Activated T-cell treated with anti-CD3 and anti-CD28 coated beads, Interleukin-2, amount 50 U/mL, for 24 hours (primary cell): ENCODE results near the gene UROC1.

Source experiments
- DNase-seq: peaks from one replicate; pipeline ENCODE4 v3.0.0-alpha.2; 2020
- H3K27ac Mint-ChIP-seq: 2 replicates; pipeline ENCODE4 v1.8.0; 2020; ENCODE audit warnings: mild to moderate bottlenecking, mixed read lengths
- H3K27me3 Mint-ChIP-seq: 2 replicates; pipeline ENCODE4 v1.8.0; 2020; ENCODE audit warnings: mixed read lengths
- H3K36me3 Mint-ChIP-seq: 2 replicates; pipeline ENCODE4 v1.8.0; 2020; ENCODE audit warnings: low read depth, mixed read lengths
- H3K4me1 Mint-ChIP-seq: 2 replicates; pipeline ENCODE4 v1.8.0; 2020; ENCODE audit warnings: low read depth, mixed read lengths
- H3K4me3 Mint-ChIP-seq: 2 replicates; pipeline ENCODE4 v1.8.0; 2020; ENCODE audit warnings: mild to moderate bottlenecking, moderate library complexity, mixed read lengths
- H3K9me3 Mint-ChIP-seq: 2 replicates; pipeline ENCODE4 v1.8.0; 2020; ENCODE audit warnings: mixed read lengths

Gene UROC1

DNA sequence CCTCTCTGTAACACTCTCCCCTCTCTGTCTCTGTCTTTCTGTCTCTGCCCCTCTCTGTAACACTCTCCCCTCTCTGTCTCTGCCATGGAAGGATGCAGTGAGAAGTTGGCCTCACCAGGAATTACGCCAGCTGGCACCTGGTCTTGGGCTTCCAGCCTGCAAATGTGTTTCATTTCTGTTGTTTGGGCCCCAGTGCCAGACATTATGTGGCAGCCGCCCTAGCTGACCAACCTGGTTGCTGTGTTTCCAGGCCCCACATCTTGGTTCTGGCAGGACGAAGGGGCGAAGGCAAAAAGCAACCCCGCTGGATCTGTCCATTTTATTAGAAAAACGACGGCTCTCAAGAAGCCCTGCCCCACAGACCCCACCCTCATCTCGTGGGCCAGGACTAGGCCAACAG, 36.7 kb downstream of the UROC1 start:
- no peak for DNase-seq
- Mint-ChIP-seq H3K4me3 (no peak overlapping the region), H3K9me3 (no peaks in the 10 kb centered on the region), H3K27ac (no peak overlapping the region), H3K27me3 (no peaks in the 10 kb centered on the region), H3K4me1 (peaks cover 8% of the 10 kb centered on the region), H3K36me3 (no peaks in the 10 kb centered on the region)

DNA sequence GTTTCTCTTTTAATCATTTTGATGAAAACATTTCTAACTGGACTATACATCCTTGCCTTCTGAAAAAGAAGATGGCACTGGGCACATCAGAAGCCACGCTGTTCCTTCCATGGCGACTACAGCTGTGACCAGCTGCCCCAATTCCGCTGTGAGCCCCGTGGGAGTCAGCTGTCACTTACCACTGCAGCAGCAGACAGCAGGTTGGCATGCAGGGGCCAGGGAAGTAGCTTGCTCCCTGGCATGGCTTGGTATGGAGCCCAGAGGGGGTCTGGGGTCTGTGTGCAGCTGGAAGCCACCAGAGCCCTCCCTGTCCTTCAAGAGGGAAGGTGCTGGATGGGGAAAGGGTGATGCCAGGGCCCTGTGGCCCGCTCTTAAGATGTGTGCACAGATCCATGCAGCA, 37.4 kb downstream of the UROC1 start:
- Mint-ChIP-seq H3K27ac (no peak overlapping the region), H3K9me3 (no peaks in the 10 kb centered on the region), H3K4me3 (no peak overlapping the region), H3K36me3 (no peaks in the 10 kb centered on the region), H3K4me1 (peaks cover 8% of the 10 kb centered on the region), H3K27me3 (no peaks in the 10 kb centered on the region)
- no peak for DNase-seq

DNA sequence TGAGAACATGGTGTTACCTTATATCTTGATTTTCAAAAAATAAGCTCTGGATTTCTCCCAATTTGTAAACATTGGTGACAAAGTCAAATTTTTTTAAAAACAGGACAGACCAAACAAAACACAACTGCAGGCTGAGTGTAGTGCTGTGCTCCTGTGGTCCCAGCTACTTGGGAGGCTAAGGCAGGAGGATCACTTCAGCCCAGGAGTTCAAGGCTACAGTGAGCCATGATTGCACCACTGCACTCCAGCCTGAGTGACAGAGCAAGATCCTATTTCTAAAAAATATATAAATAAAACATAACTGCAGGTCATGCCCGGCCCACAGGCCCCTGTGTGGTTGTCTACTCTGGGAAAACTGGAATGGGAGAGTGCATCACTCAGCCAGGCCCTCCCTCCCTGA, 37.9 kb downstream of the UROC1 start:
- peaks cover 8% of the 10 kb centered on the region for H3K4me1 Mint-ChIP-seq

DNA sequence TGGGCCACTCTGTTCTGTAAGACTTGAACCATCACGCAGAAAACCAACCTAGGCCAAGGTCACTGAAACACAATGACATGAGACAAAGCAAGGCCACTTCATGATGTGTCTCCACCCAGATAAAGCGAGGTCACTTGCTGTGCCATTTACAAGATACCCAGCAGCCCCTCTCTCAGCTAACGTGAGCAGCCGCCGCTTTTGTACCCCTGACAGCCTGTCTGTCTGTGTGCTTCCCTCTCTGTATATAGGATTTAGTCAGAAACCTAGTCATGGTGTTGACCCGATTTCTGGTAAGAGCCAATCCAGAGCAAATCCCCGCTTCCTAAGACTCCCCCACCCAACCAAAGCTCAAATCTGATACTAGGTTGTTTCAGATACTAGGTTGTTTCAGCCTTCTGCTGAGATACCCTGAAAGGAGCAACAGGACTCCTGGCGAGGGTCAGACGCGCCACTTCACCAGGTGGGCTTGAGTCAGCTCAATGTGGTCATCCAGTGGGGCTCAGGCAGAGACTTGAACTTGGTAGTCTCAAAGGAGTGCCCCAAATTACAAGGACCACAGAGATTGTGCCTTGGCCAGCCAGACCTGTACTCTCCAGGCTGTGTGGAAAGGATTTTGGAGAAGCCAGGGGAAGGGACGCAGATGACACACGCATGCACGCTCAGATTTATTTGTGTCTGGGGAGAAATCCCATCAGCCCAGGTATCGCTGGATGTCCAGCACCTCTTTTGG, 38.8 kb downstream of the UROC1 start:
- H3K36me3 Mint-ChIP-seq = peaks cover 9% of the 10 kb centered on the region
- no peak overlapping the region for H3K4me3 Mint-ChIP-seq

More for the DNA sequence above, 37.9 kb downstream of the UROC1 start:
- H3K27me3 Mint-ChIP-seq = no peaks in the 10 kb centered on the region
- no peak overlapping the region for H3K4me3 Mint-ChIP-seq
- H3K9me3 Mint-ChIP-seq = no peaks in the 10 kb centered on the region
- no peak overlapping the region for H3K27ac Mint-ChIP-seq
- H3K36me3 Mint-ChIP-seq = peaks cover 1% of the 10 kb centered on the region
- DNase-seq = no peak

DNA sequence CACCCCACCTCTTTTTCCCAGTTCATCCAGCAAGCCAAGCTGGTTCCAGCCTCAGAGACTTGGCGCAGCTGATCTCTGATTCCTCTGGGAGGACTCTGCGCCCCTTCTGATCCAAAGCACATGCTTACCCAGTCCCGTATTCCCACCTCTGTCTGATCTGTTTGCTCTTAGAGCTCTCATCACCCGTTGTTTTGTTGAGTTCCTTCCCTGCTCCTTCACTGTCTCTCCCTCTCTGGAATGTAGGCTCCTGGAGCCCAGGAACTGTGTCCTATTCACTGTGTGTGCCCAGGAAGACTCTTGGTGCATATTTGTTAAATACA, 40.6 kb downstream of the UROC1 start:
- H3K36me3 Mint-ChIP-seq = peaks cover 26% of the 10 kb centered on the region
- peak overlapping the region; percentile 67 for H3K27ac Mint-ChIP-seq
- no peaks in the 10 kb centered on the region for H3K27me3 Mint-ChIP-seq
- H3K4me1 Mint-ChIP-seq = peaks cover 33% of the 10 kb centered on the region
- DNase-seq = no peak
- H3K4me3 Mint-ChIP-seq = peak overlapping the region; percentile 57
- no peaks in the 10 kb centered on the region for H3K9me3 Mint-ChIP-seq

More for the DNA sequence above, 38.8 kb downstream of the UROC1 start:
- peaks cover 15% of the 10 kb centered on the region for H3K4me1 Mint-ChIP-seq
- no peak for DNase-seq
- H3K27ac Mint-ChIP-seq = no peak overlapping the region
- no peaks in the 10 kb centered on the region for H3K27me3 Mint-ChIP-seq
- no peaks in the 10 kb centered on the region for H3K9me3 Mint-ChIP-seq

DNA sequence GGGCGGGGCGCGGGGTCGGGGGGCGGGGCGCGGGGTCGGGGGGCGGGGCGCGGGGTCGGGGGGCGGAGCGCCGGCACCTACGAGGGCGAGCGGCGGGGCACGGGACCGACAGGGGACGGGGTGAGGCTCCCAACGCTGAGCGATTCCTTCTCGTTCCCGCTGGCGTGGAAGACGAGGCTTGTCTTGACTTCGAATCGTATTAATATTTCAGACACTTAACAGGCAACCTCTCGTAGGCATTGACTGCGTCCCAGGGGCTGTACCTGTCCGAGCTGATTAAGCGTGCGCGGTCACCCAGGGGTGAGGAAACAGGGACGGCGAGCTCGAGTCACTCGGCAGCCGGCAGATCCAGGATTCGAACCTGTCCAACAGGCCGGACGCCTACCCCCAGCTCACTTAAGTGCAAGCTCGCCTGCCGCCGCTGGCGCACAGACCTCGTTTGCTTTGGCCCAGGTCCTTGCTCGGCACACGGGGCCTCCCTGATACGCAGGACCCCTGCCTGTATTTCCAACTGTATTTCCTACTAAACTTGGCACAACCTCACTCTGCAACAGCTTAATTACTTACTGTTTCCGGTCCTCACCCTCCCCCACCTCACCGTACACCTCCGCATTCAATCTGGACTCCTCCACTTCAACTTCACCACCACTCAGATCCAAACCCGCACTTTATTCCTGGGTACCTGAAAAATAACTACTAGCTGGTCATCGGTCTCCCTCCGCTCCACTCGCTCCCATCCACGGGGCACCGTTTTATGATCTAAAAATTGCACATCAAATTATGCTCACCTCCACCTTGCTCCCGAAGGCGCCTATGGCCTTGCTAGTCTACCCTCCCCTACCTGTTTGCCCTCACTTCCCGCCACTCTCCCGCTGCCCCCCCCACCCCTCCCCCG, 41.2 kb downstream of the UROC1 start:
- Mint-ChIP-seq H3K36me3 (peaks cover 32% of the 10 kb centered on the region), H3K4me3 (peak overlapping the region; percentile 80), H3K27ac (peak overlapping the region; percentile 87), H3K4me1 (peaks cover 36% of the 10 kb centered on the region), H3K9me3 (no peaks in the 10 kb centered on the region), H3K27me3 (no peaks in the 10 kb centered on the region)
- DNase-seq = peak; percentile 84

DNA sequence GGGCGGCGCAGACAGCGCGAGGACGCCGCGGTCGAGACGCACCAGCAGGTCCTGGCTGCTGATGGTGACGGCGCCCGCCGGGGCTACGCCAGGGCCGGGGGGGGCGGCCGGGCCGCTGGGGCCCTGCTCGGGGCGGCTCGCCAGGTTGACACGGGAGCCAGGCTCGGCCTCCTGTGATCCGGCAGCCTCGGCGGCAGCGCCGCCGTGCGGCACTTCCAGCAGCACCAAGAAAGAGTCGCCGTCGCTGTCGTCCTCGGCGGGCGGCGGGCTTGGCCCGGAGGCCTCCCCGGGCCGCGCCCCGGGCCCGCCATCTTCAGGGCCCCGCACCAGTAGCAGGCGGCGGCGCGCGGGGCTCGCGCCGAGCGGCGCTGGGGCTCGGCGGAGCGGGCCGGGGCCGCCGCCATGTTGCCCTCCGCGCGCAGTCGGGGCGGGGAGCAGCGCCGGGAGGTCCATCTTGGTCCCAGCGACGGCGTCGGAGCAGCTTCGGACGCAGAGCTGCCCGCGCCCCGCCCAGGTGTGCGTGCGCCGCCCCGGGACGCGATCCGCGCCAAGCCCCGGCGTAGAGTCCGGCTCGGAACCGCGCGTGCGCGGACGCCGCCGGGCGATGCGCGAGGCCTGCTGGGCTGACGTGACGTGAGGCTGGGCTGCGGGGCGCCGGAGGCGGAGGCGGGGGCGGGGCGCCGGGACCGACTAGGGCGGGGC, 42.0 kb downstream of the UROC1 start, which contains the start of gene ZXDC:
TSS of gene ZXDC (minus strand) at position 479 of the 702 bp plus-strand sequence. CDS start at position 453, 26 bp downstream.
- peak within 1 kb of the TSS; percentile 92 for H3K4me3 Mint-ChIP-seq
- H3K4me1 Mint-ChIP-seq = peaks cover 45% of the 10 kb centered on the region
- no peaks in the 10 kb centered on the region for H3K9me3 Mint-ChIP-seq
- DNase-seq = peak; percentile 95
- peak within 1 kb of the TSS; percentile 93 for H3K27ac Mint-ChIP-seq
- H3K36me3 Mint-ChIP-seq = peaks cover 41% of the 10 kb centered on the region
- no peaks in the 10 kb centered on the region for H3K27me3 Mint-ChIP-seq

DNA sequence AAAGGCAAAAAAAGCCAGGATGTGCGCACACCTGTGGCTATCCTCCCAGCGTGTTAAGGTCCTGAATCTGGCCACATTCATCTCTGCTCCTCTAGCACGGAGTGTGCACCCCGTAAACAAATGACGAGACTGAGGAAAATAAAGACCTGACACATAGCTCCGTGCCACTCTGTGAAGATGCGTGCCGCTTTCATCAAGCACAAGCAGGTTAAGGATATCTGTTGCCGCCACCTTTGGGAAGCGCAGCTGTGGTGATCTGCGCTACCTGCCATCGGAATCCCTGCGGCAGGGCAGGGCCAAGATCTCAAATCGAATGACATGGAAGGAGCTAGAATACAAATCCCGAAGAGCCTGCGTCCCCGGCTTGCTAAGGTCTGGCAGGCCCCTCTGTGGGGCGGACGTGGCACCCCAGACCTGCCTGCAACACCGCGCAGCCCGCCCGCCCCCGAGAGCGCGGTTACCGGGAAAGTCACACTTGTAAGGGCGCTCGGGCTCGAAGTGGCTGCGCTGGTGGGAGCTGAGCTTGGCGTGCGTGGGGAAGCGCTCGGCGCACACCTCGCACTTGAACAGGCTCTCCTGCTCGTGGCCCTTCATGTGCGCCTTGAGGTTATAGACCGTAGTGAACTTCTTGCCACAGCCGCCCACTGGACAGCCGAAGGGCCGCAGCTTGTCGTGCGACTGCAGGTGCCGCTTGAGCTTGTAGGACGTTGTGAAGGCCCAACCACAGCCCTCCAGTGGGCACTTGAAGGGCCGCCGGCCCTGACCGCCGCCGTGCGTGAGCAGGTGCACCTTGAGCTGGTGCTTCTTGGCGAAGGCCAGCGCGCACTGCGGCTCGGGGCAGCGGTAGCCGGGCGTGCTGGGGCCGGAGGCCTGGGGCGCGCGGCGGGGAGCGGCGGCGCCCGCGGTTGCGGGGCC, 42.8 kb downstream of the UROC1 start:
- H3K27me3 Mint-ChIP-seq = no peaks in the 10 kb centered on the region
- peak; percentile 64 for DNase-seq
- peaks cover 49% of the 10 kb centered on the region for H3K4me1 Mint-ChIP-seq
- H3K36me3 Mint-ChIP-seq = peaks cover 49% of the 10 kb centered on the region
- H3K4me3 Mint-ChIP-seq = peak overlapping the region; percentile 92
- H3K27ac Mint-ChIP-seq = peak overlapping the region; percentile 93
- no peaks in the 10 kb centered on the region for H3K9me3 Mint-ChIP-seq

DNA sequence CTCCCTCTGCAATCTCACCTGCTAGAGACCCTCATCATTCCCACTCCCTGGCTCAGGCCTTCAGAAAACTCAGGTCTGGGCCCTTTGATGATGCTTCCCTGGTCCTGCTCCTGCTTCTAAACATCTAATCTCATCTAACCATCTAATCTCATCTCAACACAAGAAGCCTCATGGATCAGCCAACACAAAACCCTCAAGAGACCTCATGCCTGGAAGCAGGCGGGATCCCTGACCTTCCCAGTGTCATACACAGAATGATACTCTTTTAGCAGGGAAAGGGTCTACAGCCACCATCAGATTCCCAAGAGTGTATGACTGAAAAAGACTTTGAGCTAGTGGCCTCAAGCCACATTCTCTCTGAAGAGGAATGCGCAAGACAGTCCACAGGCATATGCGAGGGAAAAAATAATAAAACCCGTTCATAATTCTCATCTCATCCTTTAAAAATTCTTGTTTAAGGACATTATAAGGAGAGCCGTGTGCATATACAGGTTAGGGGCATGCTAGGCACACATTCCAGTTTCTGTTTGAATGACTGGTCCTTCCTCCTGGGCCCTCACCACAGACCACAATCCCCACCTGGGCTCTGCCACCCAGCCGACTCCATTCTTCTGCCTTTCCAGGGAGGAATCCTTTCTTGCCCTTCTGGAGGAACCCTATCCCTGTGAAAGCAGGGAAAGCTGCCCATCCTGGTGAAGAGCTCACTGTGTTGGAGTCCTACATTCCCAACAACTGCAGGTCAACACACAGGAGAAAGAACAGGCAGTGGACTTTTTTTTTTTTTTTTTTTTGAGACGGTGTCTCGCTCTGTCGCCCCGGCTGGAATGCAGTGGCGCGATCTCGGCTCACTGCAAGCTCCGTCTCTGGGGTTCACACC, 44.0 kb downstream of the UROC1 start:
- peaks cover 61% of the 10 kb centered on the region for H3K36me3 Mint-ChIP-seq
- peak; percentile 32 for DNase-seq
- peak overlapping the region; percentile 82 for H3K27ac Mint-ChIP-seq
- H3K9me3 Mint-ChIP-seq = no peaks in the 10 kb centered on the region
- H3K4me1 Mint-ChIP-seq = peaks cover 61% of the 10 kb centered on the region
- peak overlapping the region; percentile 92 for H3K4me3 Mint-ChIP-seq
- H3K27me3 Mint-ChIP-seq = no peaks in the 10 kb centered on the region

DNA sequence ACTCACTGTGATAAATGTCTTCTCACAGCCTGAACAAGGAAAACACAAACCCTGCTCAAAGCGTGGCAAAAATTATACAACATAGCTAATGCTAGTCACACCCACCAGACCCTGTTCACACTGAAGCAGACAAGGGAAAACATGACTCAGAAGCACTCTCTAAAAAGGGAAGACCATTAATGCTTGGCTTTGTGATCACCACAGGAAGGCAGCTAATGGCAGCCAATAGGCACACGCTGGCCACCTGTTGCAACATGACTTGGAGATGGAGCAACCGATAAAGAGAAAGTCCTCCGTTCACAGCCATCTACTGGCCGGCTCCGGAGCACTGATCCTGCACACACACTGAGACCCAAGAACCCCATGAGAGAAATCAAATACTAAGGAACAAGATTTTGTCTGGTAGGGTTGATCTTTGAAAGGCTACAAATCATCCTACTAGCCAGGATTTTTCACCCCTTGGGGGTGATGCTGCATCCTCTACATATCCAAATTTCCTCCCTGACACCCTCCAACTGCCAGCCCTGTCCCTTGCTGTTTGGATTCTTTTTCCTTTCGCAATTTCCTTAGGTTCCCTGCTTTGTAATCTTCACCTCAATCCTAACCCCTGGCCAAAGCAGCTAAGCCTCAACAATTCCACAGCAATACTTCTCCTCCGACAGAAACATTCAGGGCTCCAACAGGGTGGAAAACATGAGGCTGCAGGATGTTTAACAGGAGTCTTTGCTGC, 45.1 kb downstream of the UROC1 start:
- Mint-ChIP-seq H3K9me3 (no peaks in the 10 kb centered on the region), H3K36me3 (peaks cover 72% of the 10 kb centered on the region)

DNA sequence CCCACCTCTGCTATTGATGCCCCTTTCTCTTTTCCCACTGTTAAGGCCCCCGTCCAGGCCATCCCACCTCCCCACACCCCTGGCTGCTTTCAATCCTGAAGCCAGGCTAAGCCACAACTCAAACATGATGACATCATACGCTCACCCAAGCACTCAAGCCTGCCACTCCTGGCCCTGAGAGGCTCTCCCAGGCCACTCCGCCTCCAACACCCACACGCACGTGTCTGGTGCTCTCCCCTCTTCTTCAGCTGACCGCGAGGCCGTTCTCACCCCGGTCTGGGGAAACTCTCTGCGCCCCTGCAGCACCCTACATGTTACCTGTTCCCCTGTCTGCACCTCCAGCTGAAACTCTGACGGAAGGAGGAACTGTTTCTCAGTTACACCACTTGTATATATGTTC, 48.1 kb downstream of the UROC1 start:
- DNase-seq = peak; percentile 9
- no peaks in the 10 kb centered on the region for H3K9me3 Mint-ChIP-seq
- peaks cover 70% of the 10 kb centered on the region for H3K4me1 Mint-ChIP-seq
- H3K4me3 Mint-ChIP-seq = no peak overlapping the region
- H3K36me3 Mint-ChIP-seq = peaks cover 99% of the 10 kb centered on the region
- peak overlapping the region; percentile 84 for H3K27ac Mint-ChIP-seq
- no peaks in the 10 kb centered on the region for H3K27me3 Mint-ChIP-seq

More for the DNA sequence above, 45.1 kb downstream of the UROC1 start:
- DNase-seq = peak; percentile 33
- no peaks in the 10 kb centered on the region for H3K27me3 Mint-ChIP-seq
- peaks cover 69% of the 10 kb centered on the region for H3K4me1 Mint-ChIP-seq
- peak overlapping the region; percentile 82 for H3K27ac Mint-ChIP-seq
- peak overlapping the region; percentile 92 for H3K4me3 Mint-ChIP-seq

DNA sequence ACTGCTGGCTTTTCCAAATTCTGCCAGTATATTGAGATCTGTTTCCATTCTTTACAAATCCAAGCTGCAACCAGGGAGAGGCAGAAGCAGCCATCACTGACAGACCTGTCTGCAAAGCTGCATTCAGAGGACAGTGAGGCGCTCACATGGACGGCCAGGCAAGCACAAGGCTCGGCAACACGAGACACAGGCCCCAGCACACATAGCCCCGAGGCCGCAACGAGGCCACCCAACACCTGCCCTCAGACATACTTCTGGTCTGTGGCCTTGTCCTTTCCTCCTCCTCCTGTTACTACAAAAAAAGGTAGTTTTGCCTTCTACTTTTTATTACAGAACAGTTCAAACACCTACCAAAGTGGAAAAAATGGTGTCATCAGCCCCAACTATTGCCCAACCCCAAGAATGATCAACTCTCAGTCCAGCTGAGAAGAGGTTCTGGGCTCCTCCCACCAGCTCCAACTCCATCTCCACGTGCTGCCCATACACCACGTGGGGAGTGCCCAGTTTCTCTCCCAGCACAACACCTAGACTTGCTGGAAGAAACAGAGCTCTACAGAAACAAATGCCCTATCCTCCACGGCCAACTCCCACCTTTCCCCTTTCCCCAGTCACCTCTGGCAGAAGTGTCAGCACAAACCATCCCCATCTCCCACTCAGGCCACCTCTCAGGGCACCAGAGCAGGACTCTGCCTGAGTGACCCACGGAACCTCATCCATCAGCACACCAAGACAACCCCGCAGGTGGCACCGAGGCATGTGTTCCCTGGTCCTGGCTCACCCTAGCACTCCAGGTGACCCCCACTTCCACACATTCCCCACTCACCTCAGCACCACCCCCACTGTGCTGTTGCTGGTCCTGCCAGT, 49.3 kb downstream of the UROC1 start:
- peaks cover 99% of the 10 kb centered on the region for H3K36me3 Mint-ChIP-seq
- H3K4me1 Mint-ChIP-seq = peaks cover 59% of the 10 kb centered on the region
- H3K9me3 Mint-ChIP-seq = no peaks in the 10 kb centered on the region
- peak; percentile 23 for DNase-seq
- no peaks in the 10 kb centered on the region for H3K27me3 Mint-ChIP-seq
- H3K27ac Mint-ChIP-seq = peak overlapping the region; percentile 84
- no peak overlapping the region for H3K4me3 Mint-ChIP-seq
